HS-5 (cell line): Measurements from ENCODE around the gene ATOSA.
A peak's percentile ranks its signal among the peaks of the same experiment; 100 is the strongest.

Experiments
- DNase-seq: peaks from one replicate; pipeline ENCODE4 v3.0.0-alpha.2; 2012; ENCODE audit warnings: low read depth

Gene ATOSA

GRCh38 chr15:52683580-52683979 is 4.4 kb upstream of the ATOSA start:
- DNase-seq: no peak

DNA sequence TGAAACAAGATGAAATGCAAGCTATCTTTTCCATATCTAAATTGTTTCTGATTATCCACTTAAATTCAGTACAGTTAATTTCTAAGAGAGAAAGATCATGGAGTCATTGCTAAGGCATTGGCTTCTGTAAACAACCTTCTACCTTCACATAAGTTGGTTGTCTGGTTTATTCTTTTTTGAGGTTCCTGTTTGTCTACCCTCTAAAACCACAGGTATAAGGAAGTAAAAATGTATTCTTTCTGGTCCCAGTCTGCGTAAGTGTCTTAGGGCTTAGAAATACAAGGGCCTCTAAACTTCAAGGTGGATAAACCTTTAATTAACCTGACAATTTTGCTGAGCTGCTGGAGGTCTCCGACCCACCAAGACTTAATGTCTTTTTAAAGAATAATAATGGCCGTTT is 3.6 kb upstream of the ATOSA start:
- no peak for DNase-seq

DNA sequence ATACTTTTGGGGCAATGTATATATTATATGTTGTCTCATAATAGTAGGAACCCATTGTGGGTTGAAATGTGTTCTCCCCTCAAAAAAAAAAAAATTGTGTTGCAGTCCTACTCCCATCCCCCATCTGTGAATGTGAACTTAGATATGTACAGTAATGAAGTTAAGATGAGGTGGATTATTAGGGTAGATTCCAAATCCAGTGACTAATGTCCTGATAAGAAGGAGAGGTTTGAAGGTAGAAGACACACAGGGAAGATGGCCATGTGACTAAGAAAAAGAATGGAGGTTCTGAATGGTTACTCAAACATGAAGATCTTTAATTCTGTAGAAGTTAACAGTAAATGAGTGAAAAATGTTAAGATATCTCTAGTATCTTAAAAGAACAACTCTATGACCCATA is 3.0 kb upstream of the ATOSA start:
- DNase-seq: no peak

- DNase-seq: no peak
Observed at GRCh38 chr15:52681441-52681840, 2.3 kb upstream of the ATOSA start.

GRCh38 chr15:52680761-52681160 is 1.6 kb upstream of the ATOSA start:
- no peak for DNase-seq

- no peak for DNase-seq
Observed at GRCh38 chr15:52680041-52680391, 828 bp upstream of the ATOSA start.

DNA sequence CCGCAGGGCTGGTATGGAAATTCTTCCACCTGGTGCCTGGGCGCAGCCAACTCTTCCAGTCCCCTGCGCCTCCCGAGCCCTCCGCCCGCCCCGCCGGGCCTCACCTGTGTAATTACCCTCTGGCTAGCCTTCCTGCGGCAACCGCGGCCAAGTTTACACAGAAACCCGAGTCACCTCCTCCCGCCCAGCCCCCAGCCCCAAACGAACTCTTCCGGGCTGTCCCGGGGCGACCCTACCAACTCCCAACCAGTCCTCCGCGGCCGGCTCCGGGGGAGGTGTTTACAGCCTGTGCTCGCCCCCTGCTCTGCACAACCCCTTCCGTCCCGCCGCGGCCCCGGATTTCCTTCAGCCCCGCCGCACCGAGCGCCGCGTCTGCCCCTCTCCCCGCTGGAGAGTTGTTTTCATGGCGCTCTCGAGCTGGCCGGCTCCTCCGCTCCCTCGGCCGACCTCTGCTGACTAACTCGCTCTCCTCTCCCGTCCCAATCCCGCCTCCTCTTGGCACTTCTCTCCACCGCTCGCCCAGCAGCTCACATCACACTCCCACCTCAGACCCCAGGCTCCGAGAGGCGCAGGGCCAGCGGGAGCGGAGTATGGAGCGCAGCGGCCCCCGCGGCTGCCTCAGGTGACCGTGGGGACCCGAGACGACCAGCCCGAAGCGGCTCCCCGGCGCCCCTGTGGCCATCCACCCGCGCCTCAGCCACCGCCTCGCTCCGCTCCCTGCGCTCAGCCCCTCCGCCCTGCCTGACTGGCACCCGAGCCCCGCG is 538 bp downstream of the ATOSA start:
- DNase-seq: no peak

DNA sequence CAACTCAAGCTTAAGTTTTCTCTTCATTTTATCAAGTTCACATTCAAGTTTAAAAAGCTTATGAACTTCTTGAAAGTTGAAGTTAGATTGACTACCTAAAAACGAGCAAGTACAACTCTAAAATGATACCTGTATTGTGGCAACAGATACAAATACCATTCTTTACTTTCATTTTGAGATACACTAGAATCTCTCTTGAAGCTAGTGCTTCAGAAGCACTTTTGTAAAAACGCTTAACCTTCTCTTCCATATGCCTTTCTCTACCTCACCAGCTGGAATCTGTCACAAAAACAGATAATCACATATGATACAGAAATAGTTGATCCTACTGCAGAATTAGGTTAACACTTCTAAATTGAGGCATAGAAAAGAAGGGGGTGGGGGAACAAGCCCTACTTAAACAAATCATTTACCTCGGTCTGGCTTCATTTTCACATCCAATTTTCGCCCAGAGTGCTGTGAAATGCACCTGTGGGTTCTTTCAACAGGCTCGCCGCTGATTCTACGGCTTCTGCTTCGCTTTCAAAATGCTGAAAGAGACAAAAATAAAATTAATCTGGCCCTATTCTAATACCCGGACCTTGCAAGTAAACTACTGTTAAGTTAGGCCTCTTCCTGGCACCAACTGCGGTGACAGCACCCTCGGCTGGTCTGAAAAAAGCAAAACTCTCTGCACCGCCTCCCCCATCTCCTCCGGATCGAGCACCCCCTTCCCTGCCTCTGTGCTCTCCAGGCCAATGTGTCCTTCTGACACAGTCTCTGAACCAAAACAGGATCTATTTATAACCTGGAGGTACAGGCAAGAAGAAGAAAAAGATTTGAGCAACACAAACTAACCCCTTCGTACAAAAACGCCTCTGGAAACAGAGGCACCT is 1.4 kb downstream of the ATOSA start:
- no peak for DNase-seq

DNA sequence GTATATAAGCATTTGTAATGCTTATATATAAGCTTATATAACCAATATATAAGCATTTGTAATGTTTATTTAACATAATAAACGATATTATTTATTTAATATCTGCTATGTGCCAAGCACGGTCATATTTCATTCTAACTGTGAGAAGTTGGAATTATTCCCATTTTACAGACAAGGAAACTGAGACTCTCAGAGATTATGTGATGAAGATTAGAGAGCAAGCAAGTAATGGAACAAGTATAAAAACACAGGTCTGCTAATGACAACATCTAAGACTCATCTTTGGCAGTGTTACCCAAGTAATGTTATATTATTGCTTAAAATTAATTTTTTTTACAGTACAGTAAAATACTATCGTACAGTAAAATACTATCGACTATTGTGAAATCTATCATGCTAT is 4.4 kb downstream of the ATOSA start:
- no peak for DNase-seq

GRCh38 chr15:52673734-52674133 is 5.5 kb downstream of the ATOSA start:
- DNase-seq: no peak

- DNase-seq: no peak
Observed at GRCh38 chr15:52673312-52673711, 5.9 kb downstream of the ATOSA start.

DNA sequence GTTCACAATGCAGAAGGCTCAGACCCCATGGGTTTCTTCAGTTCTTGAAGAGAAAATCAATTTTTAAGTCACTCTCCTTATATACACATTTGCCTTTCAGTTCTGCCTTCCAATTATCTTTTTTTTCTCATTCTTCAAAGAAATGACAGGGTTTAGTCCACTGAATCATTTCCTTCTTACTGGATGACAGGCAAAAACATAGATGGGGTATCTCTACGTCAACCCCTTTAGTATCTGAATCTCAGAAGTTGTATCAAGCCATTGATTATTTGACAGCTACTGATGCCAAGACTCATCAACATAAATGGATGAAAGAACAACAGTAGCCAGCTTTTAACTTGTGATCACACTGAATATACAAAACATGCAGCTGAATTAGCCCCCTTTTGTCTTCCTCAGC is 6.5 kb downstream of the ATOSA start:
- DNase-seq: no peak

DNA sequence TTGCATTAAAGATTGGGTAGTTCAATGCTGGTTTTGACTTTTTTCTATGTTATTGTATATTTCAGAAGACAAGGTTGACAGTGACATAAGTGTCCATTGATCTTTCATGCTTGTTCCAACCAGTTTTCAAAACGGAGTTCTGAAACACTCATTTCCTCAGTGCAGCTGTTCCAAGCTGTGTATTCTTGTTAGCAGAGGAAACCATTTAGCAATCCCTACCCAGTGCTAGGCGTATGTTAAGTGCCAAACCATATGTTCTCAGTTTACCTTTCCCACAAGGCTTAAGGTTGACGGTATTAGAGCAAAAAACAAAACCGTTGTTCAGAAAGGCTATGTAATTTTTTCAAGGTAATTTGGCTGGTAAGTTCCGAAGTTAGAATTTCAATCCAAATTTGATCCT is 9.1 kb downstream of the ATOSA start:
- no peak for DNase-seq

DNA sequence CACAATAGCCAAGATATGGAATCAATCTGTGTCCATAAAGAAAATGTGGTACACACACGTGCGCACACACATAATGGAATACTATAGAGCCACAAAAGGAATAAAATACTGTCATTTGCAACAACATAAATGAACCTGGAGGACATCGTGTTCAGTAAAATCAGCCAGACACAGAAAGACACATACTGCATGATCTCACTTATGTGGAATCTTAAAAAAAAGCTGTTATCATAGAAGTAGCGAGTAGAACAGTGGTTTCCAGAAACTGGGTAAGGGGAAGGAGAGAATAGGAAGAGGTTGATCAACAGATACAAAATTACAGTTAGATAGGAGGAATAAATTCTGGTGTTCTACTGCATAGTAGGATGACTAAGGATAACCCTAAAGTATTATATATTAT is 11.1 kb downstream of the ATOSA start:
- DNase-seq: no peak

DNA sequence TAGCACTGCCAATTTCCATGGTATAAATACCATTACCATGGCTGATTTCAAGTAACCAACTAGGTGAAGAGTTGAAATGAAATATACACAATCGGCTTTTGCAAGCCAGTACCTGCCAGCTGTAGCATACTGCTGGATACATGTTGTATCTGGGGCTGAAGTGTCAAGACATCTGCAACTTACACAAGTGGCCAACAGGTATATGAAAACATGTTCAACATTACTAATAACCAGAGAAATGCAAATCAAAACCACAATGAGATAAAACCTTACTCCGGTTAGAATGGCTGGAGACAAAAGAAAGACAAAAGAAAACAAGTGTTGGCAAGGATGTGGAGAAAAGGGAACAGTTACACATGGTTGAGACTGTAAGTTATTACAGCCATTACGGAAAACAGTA is 11.6 kb downstream of the ATOSA start:
- no peak for DNase-seq

- DNase-seq: no peak
Observed at GRCh38 chr15:52663536-52664294, 15.5 kb downstream of the ATOSA start.

DNA sequence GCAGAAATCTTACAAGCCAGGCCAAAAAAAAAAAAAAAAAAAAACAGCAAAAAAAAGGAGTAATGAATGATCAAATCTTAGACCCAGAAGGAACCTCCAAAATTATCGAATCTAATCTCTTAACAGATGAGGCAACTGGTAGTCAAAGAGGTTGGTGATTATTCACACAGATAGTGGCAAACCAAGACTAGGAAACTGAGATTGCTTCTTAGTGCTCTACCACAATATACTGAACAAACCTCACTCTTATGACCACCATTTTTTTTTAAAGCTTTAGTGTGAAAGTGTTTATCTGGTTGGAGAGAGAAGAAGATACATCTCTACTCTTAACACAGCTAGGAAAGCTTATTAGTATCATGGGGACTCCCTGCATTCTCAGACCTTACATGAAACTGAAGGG is 17.3 kb downstream of the ATOSA start:
- no peak for DNase-seq

GRCh38 chr15:52660192-52660591 is 19.0 kb downstream of the ATOSA start:
- DNase-seq: no peak

DNA sequence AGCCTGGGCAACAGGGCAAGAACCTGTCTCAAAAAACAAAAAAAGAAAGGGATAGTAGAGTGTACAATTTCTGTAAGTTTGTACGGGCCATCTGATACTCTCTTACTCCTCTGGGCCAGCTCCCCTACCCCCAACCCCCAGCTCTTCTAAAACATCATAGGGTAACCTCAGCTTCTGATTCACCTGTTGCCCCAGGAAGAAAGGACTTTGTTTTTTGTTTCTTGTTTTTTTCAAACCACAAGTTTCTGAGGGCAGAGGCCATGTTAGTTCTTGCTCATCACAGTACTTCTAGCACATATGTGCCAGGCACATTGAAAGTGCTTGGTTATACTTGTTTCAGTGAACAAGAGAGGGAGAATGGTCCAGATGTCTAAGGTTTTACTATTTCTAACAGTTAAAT is 20.2 kb downstream of the ATOSA start:
- DNase-seq: no peak

GRCh38 chr15:52657338-52657737 is 21.9 kb downstream of the ATOSA start:
- DNase-seq: no peak

DNA sequence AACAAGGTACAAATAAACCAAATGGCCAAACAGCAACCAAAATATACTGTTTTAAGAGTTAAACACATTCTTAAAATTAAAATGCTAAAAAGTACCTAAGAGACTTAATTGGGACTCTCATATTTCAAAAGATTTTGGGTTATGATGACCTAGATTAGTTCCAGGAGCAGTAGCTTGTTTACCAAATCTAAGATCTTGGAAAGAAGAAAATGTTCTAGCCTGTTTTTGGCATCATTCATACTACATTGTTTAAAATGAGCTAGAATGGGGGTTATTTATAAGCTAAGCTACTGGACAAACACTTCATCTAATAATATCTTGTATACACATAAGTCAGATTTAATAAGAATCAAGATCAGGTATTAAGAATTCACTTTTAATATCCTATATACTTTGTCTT is 22.8 kb downstream of the ATOSA start:
- DNase-seq: no peak

GRCh38 chr15:52653431-52653964 is 25.7 kb downstream of the ATOSA start:
- DNase-seq: peak; percentile 80

DNA sequence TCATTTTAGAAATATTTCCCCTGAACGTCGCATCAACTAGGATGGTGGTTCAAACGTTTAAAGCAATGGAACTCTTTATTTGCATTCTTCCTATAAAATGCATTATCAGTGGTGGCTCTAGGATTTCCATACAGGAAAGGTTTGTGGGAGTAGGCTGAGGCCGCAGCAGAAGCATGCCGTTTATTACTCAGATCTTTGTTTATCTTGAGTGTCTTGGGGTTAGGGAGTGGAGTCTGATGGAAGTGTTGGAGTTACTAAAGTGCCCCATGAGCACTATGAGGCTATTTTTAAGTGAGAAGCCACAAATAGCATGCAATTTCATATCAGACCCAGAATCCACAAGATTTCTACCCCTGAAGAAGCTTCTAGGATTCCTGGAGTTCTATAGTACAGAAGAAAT is 26.2 kb downstream of the ATOSA start:
- peak; percentile 15 for DNase-seq
